IPS-18c (cell line): ENCODE data around the gene KRTAP10-7.
"Not testable (repeated sequence)": the region's sequence is repeated elsewhere in the genome, so short reads cannot be mapped to it uniquely, and the experiment has no call there.

Experiments used
- H3K4me3 ChIP-seq: 2 replicates; pipeline ENCODE4 v1.7.0; 2013; ENCODE audit warnings: low read depth, mild to moderate bottlenecking, low read length, moderate library complexity; ENCODE audit not compliant: insufficient read depth
- H3K9me3 ChIP-seq: one replicate; pipeline ENCODE4 v1.6.1; 2013; ENCODE audit warnings: mild to moderate bottlenecking, low read length, moderate library complexity; ENCODE audit not compliant: control insufficient read depth, insufficient read depth

The KRTAP10-7 gene

GRCh38 chr21:44581158-44581557, 19.2 kb upstream of the KRTAP10-7 start:
- H3K9me3 ChIP-seq: peaks cover 5% of the 10 kb centered on the region

GRCh38 chr21:44582055-44582454, 18.3 kb upstream of the KRTAP10-7 start:
- Histone ChIP-seq H3K9me3 (peaks cover 5% of the 10 kb centered on the region), H3K4me3 (no peak overlapping the region)

More at GRCh38 chr21:44581158-44581557, 19.2 kb upstream of the KRTAP10-7 start:
- H3K4me3 ChIP-seq: no peak overlapping the region

- Histone ChIP-seq H3K4me3 (no peak overlapping the region), H3K9me3 (peaks cover 2% of the 10 kb centered on the region)
Observed at GRCh38 chr21:44583089-44583799, 17.2 kb upstream of the KRTAP10-7 start.

- Histone ChIP-seq H3K9me3 (no peaks in the 10 kb centered on the region), H3K4me3 (no peak overlapping the region)
Observed at GRCh38 chr21:44583800-44584147, 16.6 kb upstream of the KRTAP10-7 start.

- Histone ChIP-seq H3K4me3 (no peak overlapping the region), H3K9me3 (no peaks in the 10 kb centered on the region)
Observed at GRCh38 chr21:44585892-44586291, 14.5 kb upstream of the KRTAP10-7 start.

- Histone ChIP-seq H3K9me3 (no peaks in the 10 kb centered on the region), H3K4me3 (no peak overlapping the region)
Observed at GRCh38 chr21:44589094-44589493, 11.3 kb upstream of the KRTAP10-7 start.

GRCh38 chr21:44589586-44590305, 10.7 kb upstream of the KRTAP10-7 start:
- Histone ChIP-seq H3K4me3 (no peak overlapping the region), H3K9me3 (no peaks in the 10 kb centered on the region)

- H3K4me3 ChIP-seq: no peak overlapping the region
- no peaks in the 10 kb centered on the region for H3K9me3 ChIP-seq
Observed at GRCh38 chr21:44590311-44590721, 10.1 kb upstream of the KRTAP10-7 start.

GRCh38 chr21:44590897-44591800, 9.2 kb upstream of the KRTAP10-7 start:
- not testable (repeated sequence) for H3K4me3 ChIP-seq

GRCh38 chr21:44591801-44592130, 8.6 kb upstream of the KRTAP10-7 start:
- H3K9me3 ChIP-seq, H3K4me3 ChIP-seq: not testable (repeated sequence)

More at GRCh38 chr21:44590897-44591800, 9.2 kb upstream of the KRTAP10-7 start:
- H3K9me3 ChIP-seq: not testable (repeated sequence)

- H3K4me3 ChIP-seq: no peak within 1 kb of the TSS
- H3K9me3 ChIP-seq: no peaks in the 10 kb centered on the region
Observed at GRCh38 chr21:44592446-44593311, 7.7 kb upstream of the KRTAP10-7 start, which contains the start of gene KRTAP10-6. TSS of gene KRTAP10-6 (minus strand) at chr21:44592505. CDS start at chr21:44592484, 21 bp downstream.

- Histone ChIP-seq H3K4me3 (no peak overlapping the region), H3K9me3 (no peaks in the 10 kb centered on the region)
Observed at GRCh38 chr21:44593598-44594405, 6.6 kb upstream of the KRTAP10-7 start.

GRCh38 chr21:44594406-44594916, 5.9 kb upstream of the KRTAP10-7 start:
- no peak overlapping the region for H3K4me3 ChIP-seq
- H3K9me3 ChIP-seq: no peaks in the 10 kb centered on the region

- Histone ChIP-seq H3K4me3 (no peak overlapping the region), H3K9me3 (no peaks in the 10 kb centered on the region)
Observed at GRCh38 chr21:44595524-44595923, 4.9 kb upstream of the KRTAP10-7 start.

- H3K4me3 ChIP-seq: no peak overlapping the region
- H3K9me3 ChIP-seq: no peaks in the 10 kb centered on the region
Observed at GRCh38 chr21:44596068-44596725, 4.2 kb upstream of the KRTAP10-7 start.
